Measurements from ENCODE around the gene GRIK3.
A peak's percentile ranks its signal among the peaks of the same experiment; 100 is the strongest.
"Not testable (repeated sequence)": the region's sequence is repeated elsewhere in the genome, so short reads cannot be mapped to it uniquely, and the experiment has no call there.

Gene GRIK3

GRCh38 chr1:36783475-36783874 lies 250.8 kb downstream of the GRIK3 start:
- DNase-seq: no peak

- DNase-seq: no peak
Measured at GRCh38 chr1:36782785-36783184, 251.5 kb downstream of the GRIK3 start.

- no peak for DNase-seq
Measured at GRCh38 chr1:36782085-36782484, 252.2 kb downstream of the GRIK3 start.

GRCh38 chr1:36781098-36781497 lies 253.2 kb downstream of the GRIK3 start:
- DNase-seq: peak in 1 of 14 donors; percentile 22

GRCh38 chr1:36778740-36779139 lies 255.6 kb downstream of the GRIK3 start:
- no peak for DNase-seq

- DNase-seq: no peak
Measured at GRCh38 chr1:36776948-36777831, 257.1 kb downstream of the GRIK3 start.

- DNase-seq: no peak
Measured at GRCh38 chr1:36776256-36776655, 258.1 kb downstream of the GRIK3 start.

- DNase-seq: no peak
Measured at GRCh38 chr1:36775716-36776115, 258.6 kb downstream of the GRIK3 start.

- DNase-seq: no peak
Measured at GRCh38 chr1:36773827-36774541, 260.3 kb downstream of the GRIK3 start.

- DNase-seq: no peak
Measured at GRCh38 chr1:36772647-36773495, 261.4 kb downstream of the GRIK3 start.

GRCh38 chr1:36771660-36772284 lies 262.5 kb downstream of the GRIK3 start:
- DNase-seq: no peak

- no peak for DNase-seq
Measured at GRCh38 chr1:36771240-36771639, 263.1 kb downstream of the GRIK3 start.

GRCh38 chr1:36769886-36770830 lies 264.2 kb downstream of the GRIK3 start:
- DNase-seq: no peak

GRCh38 chr1:36768486-36769178 lies 265.7 kb downstream of the GRIK3 start:
- DNase-seq: no peak

GRCh38 chr1:36767429-36767828 lies 266.9 kb downstream of the GRIK3 start:
- not testable (repeated sequence) for DNase-seq

- DNase-seq: peak in 1 of 14 donors; percentile 5
Measured at GRCh38 chr1:36766481-36766880, 267.8 kb downstream of the GRIK3 start.

- DNase-seq: no peak
Measured at GRCh38 chr1:36765785-36766300, 268.5 kb downstream of the GRIK3 start.

GRCh38 chr1:36764798-36765197 lies 269.5 kb downstream of the GRIK3 start:
- peak in 1 of 14 donors; percentile 4 for DNase-seq

- no peak for DNase-seq
Measured at GRCh38 chr1:36763771-36764170, 270.5 kb downstream of the GRIK3 start.

- no peak for DNase-seq
Measured at GRCh38 chr1:36762174-36762573, 272.1 kb downstream of the GRIK3 start.

Data from C1 segment of cervical spinal cord (tissue), 14 donors.